BJ (cell line): ENCODE results near the gene WDR81. TPM values are rescaled to one million over a fixed set of nuclear protein-coding genes. Genes with fewer than 3 reads are reported as not detected.
"Not testable (repeated sequence)": the region's sequence is repeated elsewhere in the genome, so short reads cannot be mapped to it uniquely, and the experiment has no call there.

Experiments used
- CTCF ChIA-PET: fragments of 350-600 bp; formaldehyde crosslinking; extraction: SDS; loops from one replicate; lab custom pipeline; 2021; ENCODE audit warnings: antibody characterized with exemption, inconsistent platforms; lab: Yijun Ruan, JAX
- POLR2A ChIA-PET: fragments of 300-600 bp; sonication (Branson Sonifier 250); formaldehyde crosslinking; extraction: SDS; loops from one replicate; lab custom pipeline; 2021; ENCODE audit warnings: antibody characterized with exemption; lab: Charles Lee
- DNase-seq: peaks from one replicate; pipeline ENCODE4 v3.0.0-alpha.2; 2011; ENCODE audit warnings: low read depth
- H3K27me3 ChIP-seq: 2 replicates; pipeline ENCODE4 v1.6.0; 2011; ENCODE audit warnings: low read length; ENCODE audit not compliant: control insufficient read depth, insufficient read depth
- H3K36me3 ChIP-seq: 2 replicates; pipeline ENCODE4 v1.5.1; 2011; ENCODE audit warnings: low read length; ENCODE audit not compliant: control insufficient read depth, insufficient read depth
- H3K4me3 ChIP-seq: 2 replicates; pipeline ENCODE4 v1.5.1; 2011; ENCODE audit warnings: low read depth, mild to moderate bottlenecking, control low read depth, low read length
- polyA plus RNA-seq: library from polyadenylated mRNA; depleted of rRNA; stranded (reverse); fragments of >200 nt; gene quantifications from 2 replicates; pipeline ENCODE4 v1.2.3, GENCODE V29; 2011
- TF ChIP-seq, protein P1 (sequence below): IDR thresholded peaks from 2 replicates; pipeline ENCODE4 v1.5.1; 2011; ENCODE audit warnings: low read depth, mild to moderate bottlenecking, control low read depth, inconsistent platforms, low read length, moderate library complexity; ENCODE audit not compliant: insufficient read depth

The WDR81 gene
- polyA plus RNA-seq, 1 experiment: 4.8 TPM

- TF ChIP-seq, protein P1, sequence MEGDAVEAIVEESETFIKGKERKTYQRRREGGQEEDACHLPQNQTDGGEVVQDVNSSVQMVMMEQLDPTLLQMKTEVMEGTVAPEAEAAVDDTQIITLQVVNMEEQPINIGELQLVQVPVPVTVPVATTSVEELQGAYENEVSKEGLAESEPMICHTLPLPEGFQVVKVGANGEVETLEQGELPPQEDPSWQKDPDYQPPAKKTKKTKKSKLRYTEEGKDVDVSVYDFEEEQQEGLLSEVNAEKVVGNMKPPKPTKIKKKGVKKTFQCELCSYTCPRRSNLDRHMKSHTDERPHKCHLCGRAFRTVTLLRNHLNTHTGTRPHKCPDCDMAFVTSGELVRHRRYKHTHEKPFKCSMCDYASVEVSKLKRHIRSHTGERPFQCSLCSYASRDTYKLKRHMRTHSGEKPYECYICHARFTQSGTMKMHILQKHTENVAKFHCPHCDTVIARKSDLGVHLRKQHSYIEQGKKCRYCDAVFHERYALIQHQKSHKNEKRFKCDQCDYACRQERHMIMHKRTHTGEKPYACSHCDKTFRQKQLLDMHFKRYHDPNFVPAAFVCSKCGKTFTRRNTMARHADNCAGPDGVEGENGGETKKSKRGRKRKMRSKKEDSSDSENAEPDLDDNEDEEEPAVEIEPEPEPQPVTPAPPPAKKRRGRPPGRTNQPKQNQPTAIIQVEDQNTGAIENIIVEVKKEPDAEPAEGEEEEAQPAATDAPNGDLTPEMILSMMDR: no peak
- CTCF ChIA-PET: interaction anchor here (1.3 kb wide), 1 partner anchor 96 kb away, joined by 5 read pairs; no protein-coding TSS in a partner anchor
Measured at GRCh38 chr17:1765576-1765975, 41.1 kb downstream of the WDR81 start.

DNA sequence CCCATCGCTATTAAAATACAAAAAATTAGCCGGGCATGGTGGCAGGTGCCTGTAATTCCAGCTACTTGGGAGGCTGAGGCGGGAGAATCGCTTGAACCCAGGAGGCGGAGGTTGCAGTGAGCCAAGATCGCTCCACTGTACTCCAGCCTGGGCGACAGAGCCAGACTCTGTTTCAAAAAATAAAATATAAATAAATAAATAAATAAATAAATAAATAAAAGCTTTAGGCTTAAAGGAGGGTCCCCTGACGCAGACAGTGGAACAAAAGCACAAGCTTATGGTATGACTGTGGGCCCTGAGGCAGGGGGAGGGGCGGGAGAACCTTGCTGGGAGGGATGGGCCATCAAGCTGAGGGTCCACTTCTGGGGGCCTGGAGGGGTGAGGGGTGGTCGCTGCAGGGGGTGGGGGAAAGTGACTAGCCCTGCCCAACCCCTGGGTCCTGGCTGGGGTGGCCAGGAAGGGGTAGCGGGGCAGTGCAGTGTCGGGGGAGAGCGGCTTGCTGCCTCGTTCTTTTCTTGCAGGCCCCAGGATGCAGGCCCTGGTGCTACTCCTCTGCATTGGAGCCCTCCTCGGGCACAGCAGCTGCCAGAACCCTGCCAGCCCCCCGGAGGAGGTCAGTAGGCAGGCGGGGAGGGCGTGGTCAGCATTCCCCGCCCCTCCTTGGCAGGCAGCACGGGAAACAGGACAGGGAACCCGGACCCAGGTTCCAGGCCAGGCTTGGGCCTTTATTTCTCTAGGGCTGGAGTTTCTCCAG lies 42.1 kb downstream of the WDR81 start:
- CTCF ChIA-PET: interaction anchor here (0.9 to 1.3 kb wide), 3 partner anchors 13 to 97 kb away, joined by 4 to 5 read pairs (median 5); no protein-coding TSS in a partner anchor
- no peak for DNase-seq
- TF ChIP-seq, protein P1: no peak
- H3K36me3 ChIP-seq: peaks cover 4% of the 10 kb centered on the region
- H3K4me3 ChIP-seq: no peak overlapping the region
- H3K27me3 ChIP-seq: no peaks in the 10 kb centered on the region
- POLR2A ChIA-PET: no interaction called here

More at GRCh38 chr17:1765576-1765975, 41.1 kb downstream of the WDR81 start:
- H3K36me3 ChIP-seq: peaks cover 3% of the 10 kb centered on the region
- POLR2A ChIA-PET: interaction anchor here (0.7 kb wide), 1 partner anchor 37 kb away, joined by 11 read pairs; no protein-coding TSS in a partner anchor
- H3K27me3 ChIP-seq: no peaks in the 10 kb centered on the region
- H3K4me3 ChIP-seq: no peak overlapping the region
- DNase-seq: no peak

- no peak for DNase-seq
- TF ChIP-seq, protein P1: no peak
- Histone ChIP-seq H3K36me3 (peaks cover 4% of the 10 kb centered on the region), H3K4me3 (no peak overlapping the region), H3K27me3 (no peaks in the 10 kb centered on the region)
- POLR2A ChIA-PET: no interaction called here
- CTCF ChIA-PET: interaction anchor here (0.9 to 1.0 kb wide), 2 partner anchors 10 to 17 kb away, joined by 3 to 5 read pairs; no protein-coding TSS in a partner anchor
Measured at GRCh38 chr17:1767358-1767757, 42.9 kb downstream of the WDR81 start.

DNA sequence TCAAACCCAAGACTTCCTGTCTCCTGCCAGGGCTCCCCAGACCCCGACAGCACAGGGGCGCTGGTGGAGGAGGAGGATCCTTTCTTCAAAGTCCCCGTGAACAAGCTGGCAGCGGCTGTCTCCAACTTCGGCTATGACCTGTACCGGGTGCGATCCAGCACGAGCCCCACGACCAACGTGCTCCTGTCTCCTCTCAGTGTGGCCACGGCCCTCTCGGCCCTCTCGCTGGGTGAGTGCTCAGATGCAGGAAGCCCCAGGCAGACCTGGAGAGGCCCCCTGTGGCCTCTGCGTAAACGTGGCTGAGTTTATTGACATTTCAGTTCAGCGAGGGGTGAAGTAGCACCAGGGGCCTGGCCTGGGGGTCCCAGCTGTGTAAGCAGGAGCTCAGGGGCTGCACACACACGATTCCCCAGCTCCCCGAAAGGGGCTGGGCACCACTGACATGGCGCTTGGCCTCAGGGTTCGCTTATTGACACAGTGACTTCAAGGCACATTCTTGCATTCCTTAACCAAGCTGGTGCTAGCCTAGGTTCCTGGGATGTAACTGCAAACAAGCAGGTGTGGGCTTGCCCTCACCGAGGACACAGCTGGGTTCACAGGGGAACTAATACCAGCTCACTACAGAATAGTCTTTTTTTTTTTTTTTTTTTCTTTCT lies 45.4 kb downstream of the WDR81 start:
- Histone ChIP-seq H3K36me3 (peaks cover 9% of the 10 kb centered on the region), H3K4me3 (no peak overlapping the region), H3K27me3 (no peaks in the 10 kb centered on the region)
- CTCF ChIA-PET: interaction anchor here (1.0 kb wide), 1 partner anchor 207 kb away, joined by 3 read pairs; the partner anchor contains the start of gene PITPNA
- TF ChIP-seq, protein P1: no peak
- DNase-seq: no peak
- POLR2A ChIA-PET: interaction anchor here (0.6 kb wide), 1 partner anchor 53 kb away, joined by 3 read pairs; no protein-coding TSS in a partner anchor

DNA sequence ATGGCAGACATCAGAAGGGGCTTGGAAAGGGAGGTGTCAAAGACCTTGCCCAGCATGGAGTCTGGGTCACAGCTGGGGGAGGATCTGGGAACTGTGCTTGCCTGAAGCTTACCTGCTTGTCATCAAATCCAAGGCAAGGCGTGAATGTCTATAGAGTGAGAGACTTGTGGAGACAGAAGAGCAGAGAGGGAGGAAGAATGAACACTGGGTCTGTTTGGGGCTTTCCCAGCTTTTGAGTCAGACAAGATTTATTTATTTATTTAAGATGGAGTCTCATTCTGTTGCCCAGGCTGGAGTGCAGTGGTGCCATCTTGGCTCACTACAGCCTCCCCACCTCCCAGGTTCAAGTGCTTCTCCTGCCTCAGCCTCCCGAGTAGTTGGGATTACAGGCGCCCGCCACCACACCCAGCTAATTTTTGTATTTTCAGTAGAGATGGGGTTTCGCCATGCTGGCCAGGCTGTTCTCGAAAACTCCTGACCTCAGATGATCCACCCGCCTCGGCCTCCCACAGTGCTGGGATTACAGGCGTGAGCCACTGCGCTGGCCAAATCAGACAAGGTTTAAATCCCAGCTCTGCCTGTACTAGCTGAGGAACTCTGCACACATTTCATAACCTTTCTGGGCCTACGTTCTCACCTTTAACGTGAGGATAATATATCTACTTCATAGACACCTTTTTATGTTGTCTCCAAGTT lies 48.6 kb downstream of the WDR81 start:
- H3K4me3 ChIP-seq, POLR2A ChIA-PET, H3K27me3 ChIP-seq, DNase-seq: not testable (repeated sequence)
- CTCF ChIA-PET: interaction anchor here (1.3 to 1.8 kb wide), 3 partner anchors 10 to 52 kb away, joined by 3 to 4 read pairs (median 4); no protein-coding TSS in a partner anchor
- H3K36me3 ChIP-seq: peaks cover 21% of the 10 kb centered on the region
